Femur (tissue), 1 donor: ENCODE results near the gene SCRT2.
"Not testable (repeated sequence)": the region's sequence is repeated elsewhere in the genome, so short reads cannot be mapped to it uniquely, and the experiment has no call there.

Experiments
- DNase-seq: peaks from one replicate; pipeline ENCODE4 v3.0.0-alpha.2; 2017

Gene SCRT2

GRCh38 chr20:675453-676314, at the start of gene SCRT2:
Gene SCRT2, minus strand, starts transcription at chr20:675802. Its CDS starts 201 bp downstream, at chr20:675601.
- peak; percentile 90 for DNase-seq

- not testable (repeated sequence) for DNase-seq
Measured at GRCh38 chr20:724797-725196, 49.2 kb upstream of the SCRT2 start.

GRCh38 chr20:723756-724155, 48.2 kb upstream of the SCRT2 start:
- DNase-seq: no peak

- no peak for DNase-seq
Measured at GRCh38 chr20:722822-723644, 47.4 kb upstream of the SCRT2 start.

GRCh38 chr20:721876-722275, 46.3 kb upstream of the SCRT2 start:
- no peak for DNase-seq

GRCh38 chr20:719816-720215, 44.2 kb upstream of the SCRT2 start:
- DNase-seq: peak; percentile 33

GRCh38 chr20:719068-719467, 43.5 kb upstream of the SCRT2 start:
- DNase-seq: no peak

- no peak for DNase-seq
Measured at GRCh38 chr20:717832-718231, 42.2 kb upstream of the SCRT2 start.

GRCh38 chr20:717271-717670, 41.7 kb upstream of the SCRT2 start:
- no peak for DNase-seq

GRCh38 chr20:714453-714852, 38.9 kb upstream of the SCRT2 start:
- DNase-seq: no peak

- no peak for DNase-seq
Measured at GRCh38 chr20:711576-711975, 36.0 kb upstream of the SCRT2 start.

GRCh38 chr20:710780-711450, 35.3 kb upstream of the SCRT2 start:
- DNase-seq: no peak

GRCh38 chr20:709991-710779, 34.6 kb upstream of the SCRT2 start:
- no peak for DNase-seq

GRCh38 chr20:709423-709822, 33.8 kb upstream of the SCRT2 start:
- DNase-seq: no peak

GRCh38 chr20:708956-709355, 33.4 kb upstream of the SCRT2 start:
- no peak for DNase-seq

GRCh38 chr20:707451-708110, 32.0 kb upstream of the SCRT2 start:
- DNase-seq: no peak

- no peak for DNase-seq
Measured at GRCh38 chr20:706366-706885, 30.8 kb upstream of the SCRT2 start.

- DNase-seq: no peak
Measured at GRCh38 chr20:704726-705125, 29.1 kb upstream of the SCRT2 start.

GRCh38 chr20:703426-703825, 27.8 kb upstream of the SCRT2 start:
- DNase-seq: no peak

- no peak for DNase-seq
Measured at GRCh38 chr20:703006-703405, 27.4 kb upstream of the SCRT2 start.

- no peak for DNase-seq
Measured at GRCh38 chr20:701401-702129, 26.0 kb upstream of the SCRT2 start.
